ENCODE measurements around the gene NFKBIL1.
"Not testable (repeated sequence)": the region's sequence is repeated elsewhere in the genome, so short reads cannot be mapped to it uniquely, and the experiment has no call there.

DNA sequence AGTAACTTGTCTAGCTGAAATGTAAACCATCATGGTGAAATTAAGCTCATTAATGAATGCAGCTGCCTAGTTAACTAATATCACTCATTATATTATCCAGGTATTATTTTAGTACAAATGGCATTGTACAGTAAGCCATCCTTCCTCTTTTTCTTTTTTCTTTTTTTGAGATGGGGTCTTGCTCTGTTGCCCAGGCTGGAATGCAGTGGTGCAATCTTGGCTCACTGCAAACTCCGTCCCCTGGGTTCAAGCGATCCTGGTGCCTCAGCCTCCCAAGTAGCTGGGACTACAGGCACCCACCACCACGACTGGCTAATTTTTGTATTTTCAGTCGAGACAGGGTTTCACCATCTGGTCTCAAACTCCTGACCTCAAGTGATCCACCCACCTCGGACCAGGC is 43.3 kb downstream of the NFKBIL1 start:
- TF ChIP-seq, protein P1, sequence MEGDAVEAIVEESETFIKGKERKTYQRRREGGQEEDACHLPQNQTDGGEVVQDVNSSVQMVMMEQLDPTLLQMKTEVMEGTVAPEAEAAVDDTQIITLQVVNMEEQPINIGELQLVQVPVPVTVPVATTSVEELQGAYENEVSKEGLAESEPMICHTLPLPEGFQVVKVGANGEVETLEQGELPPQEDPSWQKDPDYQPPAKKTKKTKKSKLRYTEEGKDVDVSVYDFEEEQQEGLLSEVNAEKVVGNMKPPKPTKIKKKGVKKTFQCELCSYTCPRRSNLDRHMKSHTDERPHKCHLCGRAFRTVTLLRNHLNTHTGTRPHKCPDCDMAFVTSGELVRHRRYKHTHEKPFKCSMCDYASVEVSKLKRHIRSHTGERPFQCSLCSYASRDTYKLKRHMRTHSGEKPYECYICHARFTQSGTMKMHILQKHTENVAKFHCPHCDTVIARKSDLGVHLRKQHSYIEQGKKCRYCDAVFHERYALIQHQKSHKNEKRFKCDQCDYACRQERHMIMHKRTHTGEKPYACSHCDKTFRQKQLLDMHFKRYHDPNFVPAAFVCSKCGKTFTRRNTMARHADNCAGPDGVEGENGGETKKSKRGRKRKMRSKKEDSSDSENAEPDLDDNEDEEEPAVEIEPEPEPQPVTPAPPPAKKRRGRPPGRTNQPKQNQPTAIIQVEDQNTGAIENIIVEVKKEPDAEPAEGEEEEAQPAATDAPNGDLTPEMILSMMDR (IDR thresholded peaks at IDR 0.05) = not testable (repeated sequence)
- not testable (repeated sequence) for TF ChIP-seq POLR2A (IDR thresholded peaks at IDR 0.05; ENCODE audit: low read length); SMC3 (IDR thresholded peaks at IDR 0.05); BHLHE40 (IDR thresholded peaks at IDR 0.05; ENCODE audit: low read depth, low read length); FOSL2 (IDR thresholded peaks at IDR 0.05); FOSL2 (CRISPR knock-in tag; IDR thresholded peaks at IDR 0.05); NPAS2 (CRISPR knock-in tag; IDR thresholded peaks at IDR 0.05; ENCODE audit: borderline replicate concordance)
- TF ChIP-seq, protein P2, sequence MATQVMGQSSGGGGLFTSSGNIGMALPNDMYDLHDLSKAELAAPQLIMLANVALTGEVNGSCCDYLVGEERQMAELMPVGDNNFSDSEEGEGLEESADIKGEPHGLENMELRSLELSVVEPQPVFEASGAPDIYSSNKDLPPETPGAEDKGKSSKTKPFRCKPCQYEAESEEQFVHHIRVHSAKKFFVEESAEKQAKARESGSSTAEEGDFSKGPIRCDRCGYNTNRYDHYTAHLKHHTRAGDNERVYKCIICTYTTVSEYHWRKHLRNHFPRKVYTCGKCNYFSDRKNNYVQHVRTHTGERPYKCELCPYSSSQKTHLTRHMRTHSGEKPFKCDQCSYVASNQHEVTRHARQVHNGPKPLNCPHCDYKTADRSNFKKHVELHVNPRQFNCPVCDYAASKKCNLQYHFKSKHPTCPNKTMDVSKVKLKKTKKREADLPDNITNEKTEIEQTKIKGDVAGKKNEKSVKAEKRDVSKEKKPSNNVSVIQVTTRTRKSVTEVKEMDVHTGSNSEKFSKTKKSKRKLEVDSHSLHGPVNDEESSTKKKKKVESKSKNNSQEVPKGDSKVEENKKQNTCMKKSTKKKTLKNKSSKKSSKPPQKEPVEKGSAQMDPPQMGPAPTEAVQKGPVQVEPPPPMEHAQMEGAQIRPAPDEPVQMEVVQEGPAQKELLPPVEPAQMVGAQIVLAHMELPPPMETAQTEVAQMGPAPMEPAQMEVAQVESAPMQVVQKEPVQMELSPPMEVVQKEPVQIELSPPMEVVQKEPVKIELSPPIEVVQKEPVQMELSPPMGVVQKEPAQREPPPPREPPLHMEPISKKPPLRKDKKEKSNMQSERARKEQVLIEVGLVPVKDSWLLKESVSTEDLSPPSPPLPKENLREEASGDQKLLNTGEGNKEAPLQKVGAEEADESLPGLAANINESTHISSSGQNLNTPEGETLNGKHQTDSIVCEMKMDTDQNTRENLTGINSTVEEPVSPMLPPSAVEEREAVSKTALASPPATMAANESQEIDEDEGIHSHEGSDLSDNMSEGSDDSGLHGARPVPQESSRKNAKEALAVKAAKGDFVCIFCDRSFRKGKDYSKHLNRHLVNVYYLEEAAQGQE (IDR thresholded peaks at IDR 0.05) = not testable (repeated sequence)
- TF ChIP-seq, protein P3, sequence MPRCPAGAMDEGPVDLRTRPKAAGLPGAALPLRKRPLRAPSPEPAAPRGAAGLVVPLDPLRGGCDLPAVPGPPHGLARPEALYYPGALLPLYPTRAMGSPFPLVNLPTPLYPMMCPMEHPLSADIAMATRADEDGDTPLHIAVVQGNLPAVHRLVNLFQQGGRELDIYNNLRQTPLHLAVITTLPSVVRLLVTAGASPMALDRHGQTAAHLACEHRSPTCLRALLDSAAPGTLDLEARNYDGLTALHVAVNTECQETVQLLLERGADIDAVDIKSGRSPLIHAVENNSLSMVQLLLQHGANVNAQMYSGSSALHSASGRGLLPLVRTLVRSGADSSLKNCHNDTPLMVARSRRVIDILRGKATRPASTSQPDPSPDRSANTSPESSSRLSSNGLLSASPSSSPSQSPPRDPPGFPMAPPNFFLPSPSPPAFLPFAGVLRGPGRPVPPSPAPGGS (IDR thresholded peaks at IDR 0.05) = not testable (repeated sequence)
